IMR-90 (cell line): ENCODE results near the gene WNK4. TPM values are rescaled to one million over a fixed set of nuclear protein-coding genes. Genes with fewer than 3 reads are reported as not detected.
A peak's percentile ranks its signal among the peaks of the same experiment; 100 is the strongest.

Experiments used
- ATAC-seq: fragments of 200-7000 bp; cut with Tn5 transposase; 2 replicates; pipeline ENCODE4 v1.9.1; 2020; ENCODE audit warnings: low read depth, mild to moderate bottlenecking, moderate library complexity
- BruUV-seq: library from RNA; stranded (reverse); fragments of 400-500 nt; replicated peaks from 2 replicates; lab custom pipeline; 2021; lab: Mats Ljungman, UMichigan
- CTCF ChIA-PET: fragments of 300-600 bp; formaldehyde crosslinking; extraction: SDS; loops from one replicate; lab custom pipeline; 2021; ENCODE audit warnings: antibody characterized with exemption; lab: Yijun Ruan, JAX
- POLR2A ChIA-PET: fragments of 300-600 bp; sonication (Branson Sonifier 250); formaldehyde crosslinking; loops from one replicate; lab custom pipeline; 2022; ENCODE audit warnings: antibody characterized with exemption; ENCODE audit not compliant: unreplicated experiment; lab: Charles Lee
- DNase-seq: peaks from one replicate; pipeline ENCODE4 v3.0.0; 2013
- H2AFZ ChIP-seq: replicated peaks from 2 replicates; pipeline ENCODE3; 2013; ENCODE audit warnings: low read length, mild to moderate bottlenecking; ENCODE audit not compliant: poor library complexity
- H2AK5ac ChIP-seq: 2 replicates; pipeline ENCODE4 v1.6.1; 2013; ENCODE audit warnings: low read depth, low read length, inconsistent platforms
- H2AK9ac ChIP-seq: replicated peaks from 2 replicates; pipeline ENCODE3; 2013; ENCODE audit warnings: mild to moderate bottlenecking, low read depth, low read length, moderate library complexity; ENCODE audit not compliant: poor library complexity
- H2BK120ac ChIP-seq: 2 replicates; pipeline ENCODE4 v1.6.1; 2013; ENCODE audit warnings: low read depth, low read length, inconsistent platforms
- H2BK15ac ChIP-seq: 3 replicates; pipeline ENCODE4 v1.6.1; 2013; ENCODE audit warnings: low read depth, low read length, inconsistent platforms
- H2BK20ac ChIP-seq: 2 replicates; pipeline ENCODE4 v1.6.1; 2013; ENCODE audit warnings: low read depth, mild to moderate bottlenecking, inconsistent platforms, low read length, moderate library complexity
- H2BK5ac ChIP-seq: 2 replicates; pipeline ENCODE4 v1.6.1; 2013; ENCODE audit warnings: mild to moderate bottlenecking, low read depth, low read length, inconsistent platforms; ENCODE audit not compliant: poor library complexity, severe bottlenecking
- H3K14ac ChIP-seq: replicated peaks from 2 replicates; pipeline ENCODE4 v1.6.1; 2013; ENCODE audit warnings: low read depth, low read length, inconsistent platforms
- H3K18ac ChIP-seq: 2 replicates; pipeline ENCODE4 v1.6.1; 2013; ENCODE audit warnings: low read depth, low read length, control low read depth
- H3K23ac ChIP-seq: 2 replicates; pipeline ENCODE4 v1.6.1; 2013; ENCODE audit warnings: low read depth, low read length, inconsistent platforms
- H3K27ac ChIP-seq: 2 replicates; pipeline ENCODE4 v1.5.1; 2013; ENCODE audit warnings: mild to moderate bottlenecking, control low read depth, low read length; ENCODE audit not compliant: insufficient read depth
- H3K27me3 ChIP-seq: 2 replicates; pipeline ENCODE4 v1.6.1; 2013; ENCODE audit warnings: low read length; ENCODE audit not compliant: control insufficient read depth, insufficient read depth
- H3K36me3 ChIP-seq: 2 replicates; pipeline ENCODE4 v1.6.1; 2013; ENCODE audit warnings: low read length, mixed read lengths; ENCODE audit not compliant: control insufficient read depth, insufficient read depth
- H3K4ac ChIP-seq: 2 replicates; pipeline ENCODE4 v1.6.1; 2013; ENCODE audit warnings: low read depth, low read length, inconsistent platforms
- H3K4me1 ChIP-seq: 2 replicates; pipeline ENCODE4 v1.6.1; 2013; ENCODE audit warnings: low read length, mixed read lengths; ENCODE audit not compliant: control insufficient read depth, insufficient read depth
- H3K4me2 ChIP-seq: 2 replicates; pipeline ENCODE4 v1.6.1; 2013; ENCODE audit warnings: low read depth, mild to moderate bottlenecking, control low read depth, low read length, moderate library complexity
- H3K4me3 ChIP-seq: 2 replicates; pipeline ENCODE4 v1.5.1; 2013; ENCODE audit warnings: low read depth, mild to moderate bottlenecking, control low read depth, low read length, moderate library complexity; ENCODE audit not compliant: insufficient read depth
- H3K56ac ChIP-seq: 2 replicates; pipeline ENCODE4 v1.6.1; 2013; ENCODE audit warnings: low read length, inconsistent platforms; ENCODE audit not compliant: insufficient read depth; ENCODE audit errors: extremely low read depth
- H3K79me1 ChIP-seq, 2 experiments: 2 replicates each; pipeline ENCODE4 v1.6.1; 2013; ENCODE audit warnings: low read length in 2 of 2, inconsistent platforms in 1 of 2, low read depth in 1 of 2
- H3K9ac ChIP-seq: 2 replicates; pipeline ENCODE4 v1.6.1; 2013; ENCODE audit warnings: low read depth, low read length, control low read depth
- H3K9me1 ChIP-seq: 2 replicates; pipeline ENCODE4 v1.6.1; 2013; ENCODE audit warnings: low read length, inconsistent platforms; ENCODE audit not compliant: insufficient read depth
- H3K9me3 ChIP-seq: 2 replicates; pipeline ENCODE4 v1.6.1; 2013; ENCODE audit warnings: low read length; ENCODE audit not compliant: control insufficient read depth, insufficient read depth
- H4K20me1 ChIP-seq: 2 replicates; pipeline ENCODE4 v1.6.1; 2013; ENCODE audit warnings: low read length, inconsistent platforms; ENCODE audit not compliant: insufficient read depth
- H4K5ac ChIP-seq: 2 replicates; pipeline ENCODE4 v1.6.1; 2013; ENCODE audit warnings: mild to moderate bottlenecking, low read depth, low read length, control low read depth
- H4K8ac ChIP-seq, 2 experiments: 2 replicates each; pipeline ENCODE4 v1.6.1; 2013; ENCODE audit warnings: low read depth in 2 of 2, low read length in 2 of 2, control low read depth in 1 of 2, inconsistent platforms in 1 of 2
- H4K91ac ChIP-seq: 2 replicates; pipeline ENCODE4 v1.6.1; 2013; ENCODE audit warnings: low read depth, low read length, inconsistent platforms; ENCODE audit not compliant: insufficient read depth
- CTCF ChIP-seq: conservative IDR thresholded peaks from 2 replicates; pipeline ENCODE4 v1.5.1; 2012; ENCODE audit warnings: mild to moderate bottlenecking, low read depth, low read length, improper control_type of control experiment
- MAFK ChIP-seq: IDR thresholded peaks from 2 replicates; pipeline ENCODE4 v1.6.1; 2012; ENCODE audit warnings: low read depth, low read length, improper control_type of control experiment
- MAZ ChIP-seq: IDR thresholded peaks from 2 replicates; pipeline ENCODE4 v1.6.1; 2012; ENCODE audit warnings: low read depth, mild to moderate bottlenecking, low read length, improper control_type of control experiment, moderate library complexity, borderline replicate concordance
- MXI1 ChIP-seq: IDR thresholded peaks from 2 replicates; pipeline ENCODE4 v1.6.1; 2012; ENCODE audit warnings: low read depth, mild to moderate bottlenecking, low read length, moderate library complexity, borderline replicate concordance
- RAD21 ChIP-seq: IDR thresholded peaks from 2 replicates; pipeline ENCODE4 v1.6.1; 2012; ENCODE audit warnings: low read length, improper control_type of control experiment
- SMC3 ChIP-seq: fragments of 150-350 bp; IDR thresholded peaks from 2 replicates; pipeline ENCODE4 v1.6.1; 2016; ENCODE audit warnings: low read depth, mild to moderate bottlenecking, antibody characterized with exemption, low read length, moderate library complexity
- WGBS, 2 experiments: methylation state at CpG; one replicate each; pipeline versions ENCODE4 v1.1.5 to v1.1.7; 2013; ENCODE audit warnings: missing lambda C conversion rate in 2 of 2; ENCODE audit not compliant: insufficient read length in 1 of 2; ENCODE audit errors: extremely low coverage in 2 of 2; 5-methylcytosine and 5-hydroxymethylcytosine counted together
- dilution Hi-C: fragments of 300-500 bp; cut with HindIII; formaldehyde crosslinking; loops from one replicate; pipeline ENCODE4 v1.14.3; 2018; ENCODE audit warnings: low sequenced_read_pairs; ENCODE audit not compliant: unreplicated experiment
- in situ Hi-C: fragments of 300-500 bp; cut with MboI; formaldehyde crosslinking; loops from 3 replicates; pipeline ENCODE4 v1.14.3; 2019; ENCODE audit warnings: low sequenced_read_pairs, inconsistent platforms, mixed read lengths
- intact Hi-C: fragments of 100-400 bp; cut with micrococcal nuclease; formaldehyde crosslinking; loops from 2 replicates; pipeline ENCODE4 v1.10.0; 2022
- polyA plus RNA-seq, 3 experiments: library from polyadenylated mRNA; depleted of rRNA; stranded (reverse); fragments of >200 nt; gene quantifications; 2 replicates each; pipeline ENCODE4 v1.2.3, GENCODE V29; 2012; ENCODE audit warnings: low replicate concordance in 1 of 3
- total RNA-seq: library from RNA; depleted of rRNA; stranded (reverse); fragments of >200 nt; gene quantifications from 2 replicates; pipeline ENCODE4 v1.2.3, GENCODE V29; 2012

WNK4 gene
- total and polyA plus RNA-seq, 2 of the 4 experiments (the other 2 are of a cell fraction), result 1.3 to 15.1 TPM

DNA sequence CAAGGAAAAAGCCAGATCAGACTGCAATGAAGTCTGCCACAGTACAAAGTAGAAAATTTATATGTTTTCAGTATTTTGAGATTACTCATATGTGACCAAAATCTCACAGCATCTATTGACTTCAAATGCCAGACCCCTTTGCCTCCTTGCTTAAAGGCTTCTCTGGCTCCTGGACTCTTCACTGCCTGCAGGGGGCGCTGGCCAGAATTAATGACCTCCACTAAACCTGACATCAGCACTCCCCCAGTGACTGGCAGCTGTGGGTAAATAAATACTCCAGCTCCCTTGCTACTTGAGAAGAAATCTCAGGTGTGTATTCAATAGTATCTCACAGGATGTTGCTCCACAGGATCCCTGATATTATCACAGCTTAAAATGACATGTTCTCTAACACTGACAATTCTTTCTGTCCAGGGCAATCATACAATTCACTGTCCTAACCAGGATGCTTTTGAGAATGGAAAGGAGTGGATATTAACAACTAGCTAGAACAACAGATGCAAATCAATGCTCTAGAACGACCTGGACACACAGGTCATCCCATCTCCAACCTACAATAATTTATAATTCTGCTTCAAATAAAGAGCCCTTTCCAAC is 39.6 kb downstream of the WNK4 start:
- no peak overlapping the region for H2BK15ac ChIP-seq
- no peaks in the 10 kb centered on the region for H4K20me1 ChIP-seq
- in situ Hi-C loops, result no loop called here
- H3K79me1 ChIP-seq, result peaks cover 33 to 43% of the 10 kb centered on the region in 2 experiments
- H2BK5ac ChIP-seq, result no peak overlapping the region
- H3K4me2 ChIP-seq, result no peak overlapping the region
- no peaks in the 10 kb centered on the region; the same call in 1 of the 2 replicates for H3K4me1 ChIP-seq
- H3K4me3 ChIP-seq, result no peak overlapping the region
- POLR2A ChIA-PET, result no interaction called here
- no peak overlapping the region for H4K5ac ChIP-seq
- H3K27me3 ChIP-seq, result no peaks in the 10 kb centered on the region
- CTCF ChIA-PET, result interaction anchor here (2.2 kb wide), 1 partner anchor 11 kb away, joined by 8 read pairs; no protein-coding TSS in a partner anchor
- no peak overlapping the region for H3K56ac ChIP-seq
- no peak overlapping the region for H3K4ac ChIP-seq
- no peak overlapping the region for H2AFZ ChIP-seq
- 0 out of 2 replicates have a peak, but pooled peaks cover 4% of the 10 kb centered on the region for H3K9me1 ChIP-seq
- no peak overlapping the region for H3K9ac ChIP-seq
- ATAC-seq (no peak), DNase-seq (peak; percentile 37)
- H3K27ac ChIP-seq, result no peak overlapping the region
- no peak overlapping the region for H2AK5ac ChIP-seq
- H3K14ac ChIP-seq, result no peak overlapping the region
- 50% methylated on average over 1 of the region's 2 CpGs; no CpG with 5 or more reads in 1 of the 2 experiments for WGBS, 2 experiments
- no peak overlapping the region for H2AK9ac ChIP-seq
- H2BK120ac ChIP-seq, result no peak overlapping the region
- no peak overlapping the region for H2BK20ac ChIP-seq
- dilution Hi-C loops, result no loop called here
- H3K23ac ChIP-seq, result no peak overlapping the region
- intact Hi-C loops, result loop anchor here (5.0 kb wide), 1 partner anchor 58 kb away; the partner anchor contains the start of gene RAMP2
- no peak overlapping the region for H4K8ac ChIP-seq
- TF ChIP-seq SMC3 (peak; percentile 29; the same call in 1 of the 2 replicates), MAFK (0 out of 2 replicates have a peak, but pooled peaks have one; percentile 6), CTCF (peak; percentile 67), MXI1 (0 out of 2 replicates have a peak, but pooled peaks have one; percentile 19), RAD21 (peak; percentile 36), MAZ (no peak)
- H3K36me3 ChIP-seq, result peaks cover 35% of the 10 kb centered on the region
- H4K91ac ChIP-seq, result no peak overlapping the region
- no peaks in the 10 kb centered on the region for H3K9me3 ChIP-seq
- no TSS peak for BruUV-seq
- no peak overlapping the region for H3K18ac ChIP-seq
